Hepatocyte (in vitro differentiated cells): ENCODE data around the gene ROR1. TPM values are rescaled to one million over a fixed set of nuclear protein-coding genes. Genes with fewer than 3 reads are reported as not detected.
A peak's percentile ranks its signal among the peaks of the same experiment; 100 is the strongest.

Experiments
- DNase-seq: peaks from one replicate; pipeline ENCODE4 v3.0.0-alpha.2; 2016; ENCODE audit warnings: low spot score
- H2AFZ ChIP-seq: fragments of 200-600 bp; sonication (generic); 2 replicates; pipeline ENCODE4 v1.6.0; 2016; ENCODE audit warnings: antibody characterized with exemption, mild to moderate bottlenecking
- H3K27ac ChIP-seq: fragments of 200-600 bp; sonication (generic); 2 replicates; pipeline ENCODE4 v1.5.1; 2016; ENCODE audit warnings: mild to moderate bottlenecking
- H3K27me3 ChIP-seq: fragments of 200-600 bp; sonication (generic); 2 replicates; pipeline ENCODE4 v1.6.1; 2016
- H3K36me3 ChIP-seq: fragments of 200-600 bp; sonication (generic); replicated peaks from 2 replicates; pipeline ENCODE4 v1.5.1; 2016; ENCODE audit warnings: low read depth; ENCODE audit not compliant: insufficient read depth
- H3K4me1 ChIP-seq: fragments of 200-600 bp; sonication (generic); 2 replicates; pipeline ENCODE4 v1.5.1; 2016; ENCODE audit warnings: mild to moderate bottlenecking, moderate library complexity; ENCODE audit not compliant: insufficient read depth
- H3K4me2 ChIP-seq: fragments of 200-600 bp; sonication (generic); 2 replicates; pipeline ENCODE4 v1.6.0; 2016
- H3K4me3 ChIP-seq: fragments of 200-600 bp; sonication (generic); 2 replicates; pipeline ENCODE4 v1.5.1; 2016; ENCODE audit warnings: mild to moderate bottlenecking
- H3K79me2 ChIP-seq: fragments of 200-600 bp; sonication (generic); 2 replicates; pipeline ENCODE4 v1.6.0; 2017; ENCODE audit warnings: mild to moderate bottlenecking
- H3K9me2 ChIP-seq: fragments of 200-600 bp; sonication (generic); replicated peaks from 2 replicates; pipeline ENCODE4 v1.6.0; 2017; ENCODE audit warnings: mild to moderate bottlenecking; ENCODE audit not compliant: insufficient read depth
- H3K9me3 ChIP-seq: fragments of 200-600 bp; sonication (generic); 2 replicates; pipeline ENCODE4 v1.5.1; 2016; ENCODE audit warnings: low read depth, mild to moderate bottlenecking
- H4K20me1 ChIP-seq: fragments of 200-600 bp; sonication (generic); 2 replicates; pipeline ENCODE4 v1.6.0; 2016; ENCODE audit warnings: mild to moderate bottlenecking; ENCODE audit not compliant: insufficient read depth, poor library complexity, severe bottlenecking
- EZH2 ChIP-seq: fragments of 200-600 bp; sonication (generic); IDR thresholded peaks from 2 replicates; pipeline ENCODE4 v1.6.1; 2016; ENCODE audit warnings: antibody characterized with exemption, mild to moderate bottlenecking, borderline replicate concordance
- EZH2phosphoT487 ChIP-seq: fragments of 200-600 bp; sonication (generic); IDR thresholded peaks from one replicate; pipeline ENCODE4 v1.6.1; 2018; ENCODE audit warnings: antibody characterized with exemption, mild to moderate bottlenecking, low read depth, moderate library complexity; ENCODE audit not compliant: unreplicated experiment, severe bottlenecking
- WGBS: methylation state at CpG from one replicate; pipeline ENCODE4 v1.1.6; 2016; ENCODE audit warnings: low lambda C conversion rate; ENCODE audit errors: missing lambda C conversion rate; 5-methylcytosine and 5-hydroxymethylcytosine counted together
- polyA plus RNA-seq: library from polyadenylated mRNA; unstranded; fragments of >200 nt; fragmentation: Nextera tagmentation; extraction: Ambion mirVana; gene quantifications from 2 replicates; pipeline ENCODE4 v1.2.1, GENCODE V29; 2016
- total RNA-seq: library from RNA; depleted of rRNA; stranded (reverse); fragments of >200 nt; gene quantifications from 2 replicates; pipeline ENCODE4 v1.2.3, GENCODE V29; 2014
- TF ChIP-seq, protein P1 (sequence below): fragments of 200-600 bp; sonication (generic); IDR thresholded peaks from 2 replicates; pipeline ENCODE4 v1.5.1; 2016; ENCODE audit warnings: antibody characterized with exemption, mild to moderate bottlenecking; ENCODE audit not compliant: poor library complexity

ROR1 gene
- total and polyA plus RNA-seq, 2 experiments from 2014 or later = 16.4 to 27.7 TPM

DNA sequence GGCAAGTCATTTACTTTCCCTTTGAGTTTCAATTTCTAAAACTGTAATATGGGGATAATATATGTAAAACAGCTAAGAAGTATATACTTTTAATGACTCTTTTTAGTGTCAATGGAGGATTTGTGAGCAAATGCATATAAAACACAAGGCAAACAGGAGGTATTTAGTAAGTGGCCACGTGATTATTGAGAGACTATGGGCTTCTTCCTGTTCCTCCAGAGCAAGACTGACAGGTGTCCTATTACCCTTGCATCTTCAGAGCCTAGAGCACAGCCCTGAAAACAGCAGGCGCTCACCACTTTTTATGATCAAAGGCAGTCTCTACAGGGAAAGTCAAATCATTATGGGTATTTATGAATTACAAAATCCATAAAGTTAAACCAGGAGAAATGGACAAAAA is 941 bp upstream of the ROR1 start:
- Histone ChIP-seq H4K20me1 (peaks cover 7% of the 10 kb centered on the region), H3K79me2 (peaks cover 28% of the 10 kb centered on the region), H2AFZ (no peak overlapping the region), H3K9me2 (no peaks in the 10 kb centered on the region), H3K4me1 (peaks cover 30% of the 10 kb centered on the region), H3K27me3 (no peaks in the 10 kb centered on the region), H3K27ac (no peak overlapping the region), H3K4me3 (no peak overlapping the region), H3K9me3 (no peaks in the 10 kb centered on the region), H3K4me2 (peak overlapping the region; percentile 91), H3K36me3 (no peaks in the 10 kb centered on the region)
- TF ChIP-seq EZH2 (no peak), EZH2phosphoT487 (no peak)
- TF ChIP-seq, protein P1, sequence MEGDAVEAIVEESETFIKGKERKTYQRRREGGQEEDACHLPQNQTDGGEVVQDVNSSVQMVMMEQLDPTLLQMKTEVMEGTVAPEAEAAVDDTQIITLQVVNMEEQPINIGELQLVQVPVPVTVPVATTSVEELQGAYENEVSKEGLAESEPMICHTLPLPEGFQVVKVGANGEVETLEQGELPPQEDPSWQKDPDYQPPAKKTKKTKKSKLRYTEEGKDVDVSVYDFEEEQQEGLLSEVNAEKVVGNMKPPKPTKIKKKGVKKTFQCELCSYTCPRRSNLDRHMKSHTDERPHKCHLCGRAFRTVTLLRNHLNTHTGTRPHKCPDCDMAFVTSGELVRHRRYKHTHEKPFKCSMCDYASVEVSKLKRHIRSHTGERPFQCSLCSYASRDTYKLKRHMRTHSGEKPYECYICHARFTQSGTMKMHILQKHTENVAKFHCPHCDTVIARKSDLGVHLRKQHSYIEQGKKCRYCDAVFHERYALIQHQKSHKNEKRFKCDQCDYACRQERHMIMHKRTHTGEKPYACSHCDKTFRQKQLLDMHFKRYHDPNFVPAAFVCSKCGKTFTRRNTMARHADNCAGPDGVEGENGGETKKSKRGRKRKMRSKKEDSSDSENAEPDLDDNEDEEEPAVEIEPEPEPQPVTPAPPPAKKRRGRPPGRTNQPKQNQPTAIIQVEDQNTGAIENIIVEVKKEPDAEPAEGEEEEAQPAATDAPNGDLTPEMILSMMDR = no peak
- WGBS = 46% methylated on average over 2 of the region's 2 CpGs
- no peak for DNase-seq

GRCh38 chr1:63773496-63773814 is 362 bp upstream of the ROR1 start:
- Histone ChIP-seq H3K4me3 (peak overlapping the region; percentile 57), H3K4me2 (peak overlapping the region; percentile 91), H3K79me2 (peaks cover 33% of the 10 kb centered on the region), H3K4me1 (peaks cover 36% of the 10 kb centered on the region), H3K27me3 (no peaks in the 10 kb centered on the region), H3K9me2 (no peaks in the 10 kb centered on the region), H4K20me1 (peaks cover 7% of the 10 kb centered on the region), H3K36me3 (no peaks in the 10 kb centered on the region), H3K27ac (peak overlapping the region; percentile 26), H2AFZ (peak overlapping the region; percentile 53), H3K9me3 (no peaks in the 10 kb centered on the region)
- 6% methylated on average over 9 of the region's 9 CpGs for WGBS
- DNase-seq = no peak
- TF ChIP-seq, protein P1 = no peak
- no peak for TF ChIP-seq EZH2
- TF ChIP-seq EZH2phosphoT487 = no peak

DNA sequence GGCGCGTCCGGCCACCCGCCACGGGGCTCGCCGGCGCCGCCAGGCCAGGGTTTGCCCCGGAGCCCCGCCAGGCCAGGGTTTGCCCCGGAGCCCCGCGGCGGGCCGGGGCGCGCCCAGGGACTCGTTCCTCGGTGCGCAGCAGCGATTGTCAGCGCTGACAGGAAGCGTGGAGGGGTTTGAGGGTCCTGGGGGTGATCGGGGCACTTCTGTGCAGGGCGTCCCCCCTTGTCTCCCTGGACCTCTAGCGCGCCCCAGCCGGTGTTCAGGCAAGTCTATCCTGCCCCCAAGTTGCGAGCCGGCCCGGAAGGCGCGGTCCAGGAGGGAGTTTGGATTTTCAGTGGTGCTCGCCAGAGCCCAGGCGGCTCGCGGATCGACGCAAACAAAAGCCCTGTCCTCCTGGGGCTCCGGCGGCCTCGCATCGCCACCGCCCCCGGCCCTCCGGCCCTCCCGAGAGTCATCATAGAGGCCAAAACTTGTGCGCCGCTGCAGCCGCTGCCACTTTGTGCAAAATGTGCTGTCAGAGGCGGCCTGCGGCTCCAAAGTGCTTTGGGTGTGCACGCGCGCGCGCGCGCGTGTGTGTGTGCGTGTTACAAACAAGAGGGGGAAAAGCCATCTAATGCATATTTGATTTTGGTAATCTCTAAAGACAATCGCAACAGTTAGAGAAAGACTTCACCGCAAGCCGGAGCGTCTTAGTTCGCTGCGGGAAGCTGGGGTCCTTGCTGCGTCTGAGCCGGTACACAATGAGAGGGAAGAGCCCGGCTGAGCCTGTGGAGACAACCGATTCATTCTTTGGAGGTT is 1.0 kb downstream of the ROR1 start:
- no peaks in the 10 kb centered on the region for H3K27me3 ChIP-seq
- H3K4me1 ChIP-seq = peaks cover 49% of the 10 kb centered on the region
- no peaks in the 10 kb centered on the region for H3K9me3 ChIP-seq
- peaks cover 47% of the 10 kb centered on the region for H3K79me2 ChIP-seq
- H3K4me3 ChIP-seq = peak overlapping the region; percentile 99
- H3K36me3 ChIP-seq = no peaks in the 10 kb centered on the region
- H2AFZ ChIP-seq = peak overlapping the region; percentile 88
- H3K27ac ChIP-seq = peak overlapping the region; percentile 65
- no peaks in the 10 kb centered on the region for H3K9me2 ChIP-seq
- peak; percentile 62 for DNase-seq
- H3K4me2 ChIP-seq = peak overlapping the region; percentile 84
- peaks cover 14% of the 10 kb centered on the region for H4K20me1 ChIP-seq
- WGBS = 1% methylated on average over 66 of the region's 72 CpGs
- no peak for TF ChIP-seq EZH2phosphoT487

- Histone ChIP-seq H3K4me2 (peak overlapping the region; percentile 84), H3K27ac (peak overlapping the region; percentile 65)
Measured at GRCh38 chr1:63775418-63776127, 1.8 kb downstream of the ROR1 start.

More at GRCh38 chr1:63775418-63776127, 1.8 kb downstream of the ROR1 start:
- H3K79me2 ChIP-seq = peaks cover 55% of the 10 kb centered on the region
- no peaks in the 10 kb centered on the region for H3K9me3 ChIP-seq
- TF ChIP-seq EZH2 = no peak
- TF ChIP-seq, protein P1 = no peak
- TF ChIP-seq EZH2phosphoT487 = no peak
- 21% methylated on average over 8 of the region's 8 CpGs for WGBS
- peak overlapping the region; percentile 88 for H2AFZ ChIP-seq
- H3K36me3 ChIP-seq = no peaks in the 10 kb centered on the region
- peaks cover 57% of the 10 kb centered on the region for H3K4me1 ChIP-seq
- no peaks in the 10 kb centered on the region for H3K27me3 ChIP-seq
- no peak for DNase-seq
- H3K4me3 ChIP-seq = peak overlapping the region; percentile 99
- H4K20me1 ChIP-seq = peaks cover 14% of the 10 kb centered on the region
- H3K9me2 ChIP-seq = no peaks in the 10 kb centered on the region
